ENCODE results near the gene LGALS3.

The LGALS3 gene

DNA sequence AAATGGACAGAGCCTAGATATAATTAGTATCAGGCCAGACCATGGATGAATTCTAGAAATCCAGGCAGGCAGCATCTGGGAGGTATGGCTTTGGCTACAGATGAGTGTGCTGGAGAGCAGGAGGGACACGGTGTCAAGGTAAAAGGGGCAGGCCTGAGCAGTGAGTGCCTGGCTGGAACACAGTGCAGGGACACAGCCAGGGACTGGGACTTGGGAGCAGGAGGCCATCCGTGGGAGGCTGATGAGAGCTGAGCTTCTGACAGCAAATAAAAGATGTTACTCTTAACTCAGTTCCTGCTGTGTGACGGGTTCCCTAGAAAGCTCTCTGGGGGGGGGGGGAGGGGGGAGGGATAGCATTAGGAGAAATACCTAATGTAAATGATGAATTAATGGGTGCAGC lies 13.6 kb upstream of the LGALS3 start:
- DNase-seq = no peak

DNA sequence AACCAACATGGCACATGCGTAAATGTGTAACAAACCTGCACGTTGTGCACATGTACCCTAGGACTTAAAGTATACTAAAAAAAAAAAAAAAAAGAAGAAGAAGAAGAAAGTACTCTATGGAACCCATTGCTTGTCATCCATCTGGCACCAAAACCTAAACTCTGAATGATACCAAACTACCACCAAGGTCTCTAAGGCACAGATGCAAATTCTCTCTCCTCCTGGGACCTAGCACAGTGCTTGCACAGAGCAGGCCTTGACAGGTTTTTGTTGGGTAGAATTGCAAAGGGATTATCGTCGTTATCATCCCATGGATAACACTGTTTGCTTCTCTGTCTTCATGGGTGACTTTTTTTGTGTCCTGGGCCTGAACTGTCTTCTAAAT lies 13.2 kb upstream of the LGALS3 start:
- DNase-seq = no peak

DNA sequence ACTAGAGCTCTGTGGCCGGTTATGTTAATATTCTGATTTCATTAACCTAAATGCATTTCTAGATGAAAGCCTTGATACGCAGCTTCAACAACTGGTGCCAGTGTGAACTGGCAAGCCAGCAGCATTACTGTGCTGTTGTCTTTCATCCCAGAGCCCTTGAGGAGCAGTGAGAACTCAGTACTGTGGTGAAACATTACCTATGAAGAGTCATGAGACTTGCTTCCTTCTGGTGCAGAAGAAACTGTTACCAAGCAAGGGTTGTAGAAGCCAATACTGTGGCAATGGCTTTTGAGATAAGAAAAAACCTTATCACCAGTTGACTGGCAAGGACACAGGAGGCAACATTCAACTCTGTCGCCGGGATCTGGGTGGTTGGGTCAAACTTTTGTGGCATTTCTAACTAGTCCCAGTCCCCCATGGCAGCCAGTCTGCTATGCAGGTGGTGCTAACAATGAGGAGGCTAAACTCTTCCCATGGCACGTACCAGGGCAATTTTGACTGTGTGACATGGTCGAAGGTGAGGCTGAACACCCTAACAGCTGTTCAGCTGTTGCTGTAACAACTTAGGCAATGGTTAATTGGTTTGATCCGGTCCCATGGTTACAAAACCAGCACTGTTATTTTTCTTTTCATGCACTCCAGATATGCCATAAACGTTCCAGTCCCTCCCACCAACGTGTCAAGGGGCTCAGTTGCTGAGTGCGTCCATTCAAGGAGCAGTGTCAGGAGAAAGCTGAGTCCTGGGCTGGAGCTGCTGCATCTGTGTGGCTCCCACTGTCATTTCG lies 12.6 kb upstream of the LGALS3 start:
- no peak for DNase-seq

DNA sequence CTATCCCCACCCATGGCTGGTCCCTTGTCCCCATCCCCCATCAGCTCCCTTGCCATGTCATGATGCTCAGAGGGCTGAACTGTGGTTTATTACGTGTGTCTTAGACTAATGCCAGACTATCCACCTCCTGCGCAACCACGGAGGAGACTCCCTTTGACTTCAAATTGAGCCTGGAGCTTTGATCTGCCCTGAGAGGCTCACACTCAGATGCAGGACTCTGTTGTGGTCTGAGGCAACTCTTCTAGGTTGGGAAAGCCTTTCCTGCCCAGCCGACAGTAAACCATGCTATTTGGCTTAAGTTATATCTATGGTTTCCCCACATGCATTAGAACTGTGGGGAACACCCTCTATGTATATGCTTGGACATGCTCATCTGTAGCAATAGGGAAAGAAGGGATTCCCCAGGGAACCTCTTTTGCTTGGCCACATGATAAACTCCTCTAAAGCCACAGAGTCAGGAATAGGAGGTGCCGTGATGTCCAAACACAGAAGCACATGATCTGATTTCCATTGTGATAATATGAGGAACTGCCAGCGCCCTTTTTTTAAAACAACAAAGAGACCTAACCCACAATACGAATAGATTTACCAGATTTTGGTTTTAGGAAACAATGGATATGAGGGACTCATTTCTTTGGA lies 11.1 kb upstream of the LGALS3 start:
- DNase-seq = no peak

DNA sequence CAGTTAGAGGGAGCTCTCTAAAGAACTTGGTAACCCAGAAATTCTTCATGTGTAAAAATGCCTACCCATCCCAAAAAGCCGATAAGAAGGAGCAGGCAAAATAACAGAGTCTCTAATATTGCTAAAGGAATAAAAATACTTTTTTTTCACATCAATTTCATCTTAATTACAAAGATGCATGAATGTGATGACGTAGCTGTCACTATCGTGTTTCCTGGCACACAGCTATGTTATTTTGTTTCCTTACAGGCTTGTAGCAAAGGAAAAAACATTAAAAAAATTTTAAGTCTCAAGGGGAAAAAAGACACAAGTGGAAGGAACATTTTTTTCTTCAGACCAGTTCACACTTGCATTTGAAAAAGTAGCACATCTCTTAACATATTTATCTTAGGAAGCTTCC lies 10.3 kb upstream of the LGALS3 start:
- no peak for DNase-seq

DNA sequence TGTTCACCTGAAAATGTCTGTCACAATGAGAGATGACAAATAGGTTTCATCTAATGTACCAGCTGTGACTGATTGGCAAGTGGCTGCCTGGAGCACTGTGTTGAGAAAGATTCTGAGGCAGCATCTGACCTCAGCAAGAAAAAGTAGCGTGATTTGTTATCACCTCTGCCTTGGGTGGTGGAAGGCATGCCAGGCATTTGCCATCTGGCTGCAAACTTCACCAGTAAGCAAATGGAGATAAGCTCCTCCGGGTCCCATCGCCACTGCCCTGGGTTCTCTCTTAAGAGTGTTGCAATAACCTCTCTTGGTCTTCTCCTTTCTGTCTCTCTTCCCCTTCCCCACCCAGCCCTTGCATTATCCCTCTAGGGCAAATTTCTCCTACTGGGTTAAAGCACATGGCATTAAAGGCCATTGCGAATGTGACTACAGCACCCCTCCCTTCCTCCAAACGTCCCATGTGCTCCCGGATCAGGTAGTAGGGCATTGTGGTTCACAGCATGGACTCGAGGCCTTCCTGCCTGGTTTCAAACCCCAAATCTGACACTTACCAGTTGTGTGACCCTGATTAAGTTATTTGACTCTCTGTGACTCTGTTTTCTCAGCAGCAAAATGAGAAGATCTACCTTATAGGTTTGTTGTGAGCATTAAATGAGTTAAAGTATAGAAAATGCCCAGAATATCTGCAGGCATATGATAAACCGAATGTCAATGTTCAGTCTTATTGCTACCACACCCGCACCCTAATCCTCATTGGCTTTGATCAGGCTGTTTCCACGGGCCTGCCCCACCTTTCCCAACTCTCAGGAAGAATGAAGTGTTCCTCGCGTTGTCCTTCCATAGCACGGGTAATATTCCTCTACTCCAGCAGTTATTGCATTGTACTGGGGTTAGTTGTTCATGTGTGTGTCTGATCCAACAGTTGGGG lies 8.2 kb upstream of the LGALS3 start:
- DNase-seq = no peak

DNA sequence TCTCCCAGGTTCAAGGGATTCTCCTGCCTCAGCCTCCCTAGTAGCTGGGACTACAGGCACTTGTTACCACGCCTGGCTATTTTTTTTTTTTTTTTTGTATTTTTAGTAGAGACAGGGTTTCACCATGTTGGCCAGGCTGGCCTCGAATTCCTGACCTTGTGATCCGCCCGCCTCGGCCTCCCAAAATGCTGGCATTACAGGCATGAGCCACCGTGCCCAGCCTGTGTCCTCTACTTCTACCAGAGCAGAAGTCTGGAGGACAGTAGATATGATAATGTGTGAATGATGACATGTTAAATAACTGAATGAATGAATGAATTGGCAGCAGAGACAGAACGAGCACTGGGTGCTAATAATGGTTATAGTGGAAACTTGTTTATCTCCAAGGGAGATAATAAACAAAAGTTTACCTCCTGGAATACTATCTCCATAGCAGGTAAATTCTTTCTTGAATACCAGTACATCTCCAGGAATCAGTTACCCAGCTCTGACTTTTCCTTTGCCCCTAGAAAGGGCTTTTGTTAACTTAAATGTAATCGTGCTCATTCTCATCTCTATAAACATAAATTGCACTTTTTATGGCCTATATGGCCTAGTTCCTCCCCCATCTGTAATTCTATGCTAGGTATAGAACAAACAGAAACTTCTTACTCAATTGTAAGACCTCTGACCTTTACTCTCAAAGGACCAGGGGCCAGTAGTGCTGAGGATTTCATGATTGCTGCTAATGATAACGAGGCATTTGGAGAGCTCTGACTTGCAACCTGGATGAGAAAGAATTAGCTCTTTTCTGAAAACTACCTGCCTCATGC lies 7.2 kb upstream of the LGALS3 start:
- DNase-seq = no peak

DNA sequence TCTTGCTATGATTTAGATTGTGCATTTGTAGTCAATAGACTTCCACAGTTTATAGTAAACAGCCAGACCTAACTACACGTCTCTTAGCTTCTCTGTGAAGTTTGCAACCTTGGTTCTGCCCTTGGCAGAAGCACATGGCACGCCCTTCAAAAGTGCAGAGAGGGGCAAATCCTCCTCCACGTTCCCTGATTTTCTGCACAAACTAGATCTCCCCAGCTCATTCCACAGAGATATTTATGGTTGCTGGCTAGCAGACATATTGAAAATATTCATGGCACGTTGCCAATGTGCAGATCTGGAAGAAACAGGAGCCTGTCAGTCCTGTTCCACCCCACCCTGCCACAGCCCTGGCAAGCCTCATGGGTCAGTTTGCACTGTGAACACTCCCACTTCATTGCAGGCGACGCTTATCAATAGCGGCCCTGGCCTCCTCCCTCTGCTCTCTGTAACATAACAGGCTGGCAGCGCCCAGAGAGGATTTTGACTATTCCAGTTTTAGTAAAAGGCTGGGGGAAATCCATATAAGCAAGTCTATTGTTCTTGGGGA lies 6.5 kb upstream of the LGALS3 start:
- DNase-seq = no peak

DNA sequence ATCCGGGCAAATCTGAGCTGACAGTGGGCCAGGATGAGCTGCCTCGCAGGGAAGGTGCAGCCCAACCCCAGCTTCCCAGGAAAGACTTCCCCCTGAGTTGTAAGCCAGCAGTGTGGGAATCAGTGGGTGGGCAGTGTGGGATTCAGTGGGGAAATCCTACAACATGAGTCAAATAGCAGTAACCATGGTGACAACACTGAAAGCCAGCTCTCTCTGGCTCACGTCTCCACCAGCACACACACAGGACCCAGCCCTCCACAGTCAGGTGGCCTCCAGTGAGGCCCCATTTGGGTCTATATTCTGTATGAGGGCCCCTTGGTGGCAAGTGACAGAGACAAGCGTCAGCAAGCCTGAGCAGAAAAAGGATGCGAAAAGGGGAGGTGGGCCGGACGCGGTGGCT lies 6.0 kb upstream of the LGALS3 start:
- DNase-seq = no peak

DNA sequence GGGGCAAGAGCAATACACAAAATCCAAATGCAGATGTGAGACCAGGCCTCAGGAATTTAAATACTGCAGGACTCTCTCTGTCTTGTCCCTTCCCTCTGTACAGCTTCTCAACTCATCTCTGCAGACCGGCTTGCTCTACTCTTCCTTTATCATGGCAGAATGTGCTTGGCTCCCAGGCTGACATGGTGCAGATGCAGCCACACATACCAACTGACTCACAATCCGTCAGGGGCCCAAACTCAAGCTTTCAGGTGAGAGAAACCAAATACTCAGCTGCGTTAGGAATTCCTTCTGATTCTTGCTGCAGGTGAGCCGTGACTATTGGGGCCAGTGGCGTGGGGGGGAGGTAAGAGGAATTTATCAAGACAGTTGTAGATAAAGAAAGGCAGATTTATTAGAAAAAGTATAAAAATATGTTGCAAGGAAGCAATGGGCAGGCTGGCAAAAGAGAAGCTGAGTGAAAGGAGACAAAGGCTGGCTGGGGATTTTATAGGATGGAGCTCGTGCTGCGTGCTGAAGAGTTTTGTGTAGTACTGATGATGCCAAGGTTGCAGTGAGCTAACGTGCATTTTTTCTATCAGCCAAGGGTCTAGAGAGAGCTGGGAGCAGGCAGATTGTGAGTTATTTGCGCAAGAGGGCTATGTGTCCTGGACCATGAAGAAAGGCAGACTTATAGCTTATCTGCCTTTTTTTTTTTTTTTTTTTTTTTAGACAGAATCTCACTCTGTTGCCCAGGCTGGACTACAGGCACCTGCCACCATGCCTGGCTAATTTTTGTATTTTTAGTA lies 5.0 kb upstream of the LGALS3 start:
- DNase-seq = no peak

DNA sequence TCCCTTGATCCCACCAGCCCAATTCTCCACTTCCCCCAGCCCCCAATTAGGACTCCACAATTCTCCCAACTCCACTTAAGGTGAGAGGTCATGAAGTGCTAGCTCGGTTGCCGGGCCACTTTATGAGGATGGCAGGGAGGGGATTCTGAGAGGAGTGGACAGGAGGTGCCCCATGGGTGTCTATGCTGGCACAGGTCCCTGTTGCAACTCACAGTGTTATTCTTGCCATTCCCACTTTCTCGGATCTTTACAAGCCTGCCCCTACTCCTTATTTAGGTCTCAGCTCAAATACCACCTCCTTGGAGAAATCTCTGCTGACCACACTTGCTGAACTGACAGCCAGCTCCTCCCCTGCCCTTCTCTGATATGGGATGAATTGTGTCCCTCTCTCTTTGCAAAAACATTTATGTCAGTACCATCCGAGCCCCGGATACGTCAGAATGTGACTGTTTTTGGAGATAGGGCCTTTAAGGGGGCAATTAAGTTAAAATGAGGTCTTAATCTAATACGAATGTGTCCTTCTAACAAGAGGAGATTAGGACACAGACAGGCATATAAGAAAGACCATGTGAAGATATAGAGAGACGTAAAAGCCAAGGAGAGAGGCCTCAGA lies 4.2 kb upstream of the LGALS3 start:
- no peak for DNase-seq

DNA sequence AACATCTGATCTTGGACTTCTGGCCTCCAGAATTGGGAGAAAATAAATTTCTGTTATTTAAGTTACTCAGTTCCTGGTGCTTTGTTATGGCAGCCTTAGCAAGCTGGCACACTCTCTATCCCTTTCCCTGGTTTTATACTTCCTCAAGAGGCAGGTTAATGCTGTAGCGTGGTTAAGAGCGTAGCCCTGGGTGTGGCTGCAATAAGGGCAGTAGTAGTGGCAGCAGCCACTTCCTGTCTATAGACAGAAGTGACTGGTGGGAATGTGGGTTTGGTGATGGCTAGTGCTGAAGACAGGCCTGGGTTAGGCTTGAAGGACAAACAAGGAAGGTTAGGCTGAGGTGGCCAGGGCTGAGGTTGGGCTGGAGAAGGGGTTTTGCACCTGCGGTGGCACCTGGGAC lies 3.6 kb upstream of the LGALS3 start:
- DNase-seq = no peak

DNA sequence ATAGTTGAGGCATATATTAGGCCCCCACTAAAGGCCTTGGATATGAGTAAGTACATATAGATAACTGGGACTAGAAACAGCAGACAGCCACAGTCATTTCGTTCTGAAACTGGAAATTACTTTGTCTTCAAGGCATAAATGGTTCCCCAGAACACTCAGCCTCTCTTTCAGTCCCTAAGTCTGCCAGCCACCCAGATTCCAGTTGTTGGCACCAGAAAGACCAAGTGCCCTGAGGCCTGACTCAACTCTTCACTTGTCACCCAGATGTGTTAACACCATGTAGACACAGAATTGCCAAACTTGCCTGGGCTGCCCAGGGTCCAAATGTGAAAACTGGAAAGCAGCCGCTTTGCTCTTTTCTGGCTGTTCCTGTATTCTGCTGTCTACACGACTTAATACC lies 3.0 kb upstream of the LGALS3 start:
- no peak for DNase-seq

DNA sequence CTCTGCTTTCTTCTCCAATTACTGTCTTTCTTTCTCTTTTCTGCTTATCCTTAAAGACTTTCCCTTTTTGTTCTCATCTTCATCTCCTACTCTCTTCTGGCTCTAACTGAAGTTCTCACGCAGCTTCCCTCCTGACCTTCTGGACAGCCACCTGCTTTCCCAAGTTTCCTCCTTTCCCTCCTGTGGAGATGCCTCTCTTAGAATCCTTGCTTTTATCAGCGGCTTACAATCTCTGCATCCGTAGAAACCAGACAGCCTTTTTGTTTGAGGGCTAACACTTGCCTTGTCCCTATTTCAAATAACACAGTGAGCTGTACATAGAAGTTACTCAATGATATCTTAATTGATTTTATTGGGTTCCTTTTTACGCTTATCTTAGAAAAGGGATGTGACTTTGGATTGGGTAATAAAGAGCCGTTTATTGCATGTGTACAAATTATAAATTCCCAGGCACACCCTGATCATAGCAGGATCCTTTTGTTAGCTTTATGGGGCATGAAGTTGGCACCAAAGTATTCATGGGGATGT lies 2.1 kb upstream of the LGALS3 start:
- no peak for DNase-seq

DNA sequence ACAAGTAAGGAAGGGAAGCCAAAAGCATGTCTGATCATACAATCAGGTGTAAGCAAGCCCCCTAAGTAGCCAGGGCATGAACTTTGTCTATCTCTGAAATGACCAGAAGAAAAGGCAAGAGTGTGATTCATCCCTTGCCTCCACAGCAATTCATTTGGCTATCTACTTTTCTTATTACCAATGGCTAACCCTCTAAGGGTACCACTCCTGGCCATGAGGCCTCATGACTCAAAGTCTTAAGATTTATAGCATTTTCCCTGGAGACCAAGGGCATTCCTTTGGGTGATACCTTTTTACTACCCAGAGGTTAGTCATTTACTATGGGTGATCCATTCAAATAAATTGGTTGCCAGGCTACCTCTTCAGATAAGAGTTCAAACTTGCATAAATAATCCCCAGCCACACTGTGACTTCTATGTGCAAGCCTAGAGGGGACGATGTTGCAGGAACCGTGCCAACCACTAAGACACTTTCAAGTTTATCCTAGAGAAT lies 1.5 kb upstream of the LGALS3 start:
- DNase-seq = no peak

DNA sequence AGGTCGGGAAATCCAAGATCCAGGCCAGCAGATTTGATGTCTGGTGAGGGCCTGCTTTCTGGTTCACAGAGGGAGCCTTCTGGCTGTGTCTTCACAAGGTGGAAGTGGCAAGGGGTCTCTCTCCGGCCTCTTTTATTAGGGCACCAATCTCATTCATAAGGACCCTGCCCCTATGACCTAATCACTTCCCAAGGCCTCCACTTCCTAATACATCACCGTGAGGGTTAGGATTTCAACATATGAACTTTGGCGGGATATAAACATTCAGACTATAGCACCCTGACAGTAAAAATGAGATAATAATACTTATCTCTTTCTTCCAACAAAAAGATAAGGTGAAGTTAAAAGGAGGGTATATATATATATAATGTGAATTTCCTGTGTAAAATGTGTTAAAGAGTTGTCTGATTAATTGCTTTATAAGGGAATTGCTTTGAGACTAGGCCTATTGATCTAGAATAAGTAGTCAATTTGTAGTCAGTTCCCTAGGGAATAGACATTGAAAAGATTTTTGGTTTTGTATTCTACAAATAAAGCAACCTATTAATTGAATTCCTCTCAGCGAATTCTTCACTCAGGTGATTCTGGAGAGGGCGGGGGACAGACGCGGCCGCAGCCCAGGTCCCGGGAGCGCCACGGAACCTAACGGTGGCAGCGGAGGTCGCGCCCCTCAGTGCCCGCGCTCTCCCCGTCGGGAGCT lies 516 bp upstream of the LGALS3 start:
- DNase-seq = no peak

DNA sequence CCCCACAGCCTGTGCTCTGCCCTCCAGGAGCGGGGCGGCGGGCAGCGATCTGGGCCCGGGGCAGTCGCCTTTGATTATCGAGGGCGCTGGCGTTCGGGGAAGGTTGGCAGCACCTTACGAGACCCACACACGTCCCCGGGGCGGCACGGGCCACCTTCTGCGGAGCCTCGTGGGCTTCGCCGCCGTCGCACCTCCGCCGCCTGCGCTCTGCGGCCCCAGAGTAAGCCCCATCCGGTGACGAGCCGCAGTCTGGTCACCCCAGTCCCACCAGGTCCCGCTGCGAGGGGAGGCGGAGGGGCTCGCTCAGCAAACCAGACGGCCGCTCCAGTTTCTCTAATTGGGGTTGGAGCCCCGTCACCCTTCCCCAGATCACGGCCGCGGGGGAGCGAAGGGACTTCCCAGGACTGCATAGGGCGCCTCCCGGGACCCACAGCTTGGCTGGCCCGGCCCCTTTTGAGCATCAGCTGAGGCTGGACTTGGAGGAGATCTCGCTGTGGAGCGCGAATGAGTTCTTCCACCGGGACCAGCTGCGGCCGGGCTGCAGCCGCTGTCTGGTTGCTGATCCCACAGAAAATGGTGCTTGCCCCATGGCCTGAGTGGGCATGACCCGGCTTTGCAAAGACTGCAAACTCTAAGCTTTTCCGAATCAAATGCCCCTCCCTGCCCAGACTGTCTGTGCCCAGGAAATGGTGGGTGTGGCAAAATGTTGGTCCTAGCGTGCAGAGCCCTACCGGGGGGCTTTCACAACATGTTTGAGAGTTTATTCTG lies 560 bp downstream of the LGALS3 start:
- no peak for DNase-seq

DNA sequence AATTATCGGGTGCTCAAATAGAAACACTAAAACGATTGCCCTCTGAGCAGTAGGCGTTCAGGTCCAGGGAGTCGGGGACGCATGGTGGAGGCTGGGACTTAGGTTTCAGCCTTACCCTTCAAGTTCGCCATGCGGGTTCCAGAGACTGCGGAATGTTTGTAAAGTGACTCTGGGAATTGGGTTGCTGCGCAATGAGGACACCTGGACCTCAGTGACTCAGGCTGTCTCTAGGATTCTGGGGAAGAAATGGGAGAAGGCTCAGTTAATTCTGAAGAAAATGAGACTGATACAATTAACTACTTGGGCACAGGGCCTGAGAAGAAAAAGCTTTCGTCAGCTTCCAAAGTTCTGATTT lies 1.1 kb downstream of the LGALS3 start:
- DNase-seq = no peak

DNA sequence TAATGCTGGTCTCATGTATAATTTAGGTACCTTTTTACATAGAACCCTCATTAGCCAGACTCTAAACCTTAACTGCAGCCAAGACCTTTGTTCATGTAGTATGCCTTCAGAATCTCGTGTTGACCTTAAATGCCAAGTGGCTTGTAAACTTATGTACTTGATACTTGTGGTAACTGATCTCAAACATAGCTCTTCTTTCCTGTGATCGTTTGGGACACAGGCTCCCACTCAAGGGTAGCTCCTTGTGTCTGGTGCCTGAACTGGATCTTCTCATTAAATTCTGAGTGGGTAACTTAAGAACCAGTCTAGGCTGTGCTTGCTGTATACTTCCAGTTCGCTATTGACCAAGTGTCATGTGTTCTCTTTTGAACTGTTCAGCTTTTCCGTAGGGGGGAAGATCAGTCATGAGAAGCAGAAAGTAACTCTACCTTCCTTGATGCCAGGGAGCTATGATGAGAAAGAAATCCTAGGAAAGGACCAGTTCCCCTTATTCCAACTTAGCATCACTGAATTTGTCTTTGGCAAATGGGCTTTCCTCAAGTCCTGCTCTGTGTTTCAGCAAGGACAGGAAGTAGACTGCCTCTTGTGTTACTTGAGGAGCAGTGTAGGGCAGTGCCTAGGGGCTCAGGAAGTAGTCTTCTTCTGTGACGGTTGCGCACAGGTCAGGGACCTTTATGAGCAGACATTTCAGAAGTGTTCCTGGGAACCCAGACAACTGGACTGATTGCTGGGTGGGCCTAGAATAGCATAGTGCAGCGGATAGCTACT lies 2.5 kb downstream of the LGALS3 start:
- DNase-seq = no peak

All from NCI-H1436 treated with DMSO at 0.1 percent for 48 hours (cell line).